A549 (cell line): ENCODE results near the gene WDR82.

Experiments
- JUN ChIP-seq, 2 experiments: fragments of >200 bp; sonication (Bioruptor Twin); formaldehyde crosslinking; IDR thresholded peaks; 2 replicates in 1 of 2; 3 replicates in 1 of 2; pipeline ENCODE4 v1.6.1; 2016 to 2017
- TF ChIP-seq, protein P1 (sequence below): fragments of >200 bp; sonication (Bioruptor Twin); formaldehyde crosslinking; IDR thresholded peaks from 3 replicates; pipeline ENCODE4 v1.5.1; 2016

DNA sequence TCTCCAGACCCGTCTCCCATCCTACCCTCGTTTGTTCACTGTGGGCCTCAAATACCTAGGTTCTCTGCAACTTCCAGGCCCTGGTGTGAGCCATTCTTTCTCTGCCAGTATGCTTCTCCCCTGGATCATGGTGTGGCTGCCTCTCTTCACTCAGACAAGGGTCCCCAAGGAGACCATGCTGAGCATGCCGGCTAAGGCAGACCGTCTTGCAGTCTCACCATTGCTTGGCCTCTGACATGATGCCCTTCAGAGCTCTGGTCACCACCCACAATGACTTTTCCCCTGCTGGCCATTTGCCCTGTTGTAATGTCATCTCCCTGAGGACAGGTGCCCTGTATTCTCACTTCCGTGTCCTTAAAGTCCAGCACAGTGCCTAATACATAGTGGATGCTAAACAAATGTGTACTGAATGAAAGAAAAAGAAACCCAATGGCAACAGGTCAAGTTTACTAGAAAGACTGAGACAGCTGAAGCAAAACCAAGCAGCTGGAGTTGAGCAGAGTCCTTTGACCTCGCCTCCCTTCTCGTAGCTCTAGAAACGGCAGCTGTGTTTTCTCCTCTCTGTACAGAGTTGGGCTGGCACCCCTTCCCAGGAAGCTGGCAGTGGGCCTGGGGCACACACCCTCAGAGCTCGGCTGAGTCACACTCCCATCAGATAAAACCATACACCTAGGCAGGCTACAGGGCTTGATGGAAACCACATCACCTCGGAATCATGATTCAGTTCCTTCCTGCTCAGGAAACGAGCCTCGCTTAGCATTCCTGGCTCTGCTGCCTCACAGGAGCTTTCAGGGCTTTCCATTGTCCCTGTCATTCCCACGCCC lies 61.7 kb downstream of the WDR82 start:
- TF ChIP-seq, protein P1, sequence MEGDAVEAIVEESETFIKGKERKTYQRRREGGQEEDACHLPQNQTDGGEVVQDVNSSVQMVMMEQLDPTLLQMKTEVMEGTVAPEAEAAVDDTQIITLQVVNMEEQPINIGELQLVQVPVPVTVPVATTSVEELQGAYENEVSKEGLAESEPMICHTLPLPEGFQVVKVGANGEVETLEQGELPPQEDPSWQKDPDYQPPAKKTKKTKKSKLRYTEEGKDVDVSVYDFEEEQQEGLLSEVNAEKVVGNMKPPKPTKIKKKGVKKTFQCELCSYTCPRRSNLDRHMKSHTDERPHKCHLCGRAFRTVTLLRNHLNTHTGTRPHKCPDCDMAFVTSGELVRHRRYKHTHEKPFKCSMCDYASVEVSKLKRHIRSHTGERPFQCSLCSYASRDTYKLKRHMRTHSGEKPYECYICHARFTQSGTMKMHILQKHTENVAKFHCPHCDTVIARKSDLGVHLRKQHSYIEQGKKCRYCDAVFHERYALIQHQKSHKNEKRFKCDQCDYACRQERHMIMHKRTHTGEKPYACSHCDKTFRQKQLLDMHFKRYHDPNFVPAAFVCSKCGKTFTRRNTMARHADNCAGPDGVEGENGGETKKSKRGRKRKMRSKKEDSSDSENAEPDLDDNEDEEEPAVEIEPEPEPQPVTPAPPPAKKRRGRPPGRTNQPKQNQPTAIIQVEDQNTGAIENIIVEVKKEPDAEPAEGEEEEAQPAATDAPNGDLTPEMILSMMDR = no peak
- no peak for TF ChIP-seq JUN (IDR thresholded peaks at IDR 0.05)
